Liver (tissue), 9 donors: ENCODE data around the gene PRRT2. TPM values are rescaled to one million over a fixed set of nuclear protein-coding genes. Genes with fewer than 3 reads are reported as not detected.
A peak's percentile ranks its signal among the peaks of the same experiment; 100 is the strongest.

Experiments
- DNase-seq: peaks from one replicate; pipeline ENCODE4 v3.0.0-alpha.2; 2017; ENCODE audit warnings: low spot score
- H3K27ac ChIP-seq, 2 donors: one replicate each; pipeline ENCODE4 v1.7.0; 2013; ENCODE audit warnings: inconsistent platforms in 2 of 2, low read length in 2 of 2, control low read depth in 1 of 2, low read depth in 1 of 2, mild to moderate bottlenecking in 1 of 2
- H3K27me3 ChIP-seq, 4 donors: one replicate each; pipeline versions ENCODE4 v1.6.1 to v1.7.0; 2013; ENCODE audit warnings: low read length in 3 of 4, inconsistent platforms in 1 of 4, mild to moderate bottlenecking in 1 of 4, moderate library complexity in 1 of 4; ENCODE audit not compliant: control insufficient read depth in 4 of 4, insufficient read depth in 4 of 4
- H3K36me3 ChIP-seq, 4 donors: one replicate each; pipeline versions ENCODE4 v1.6.1 to v1.7.0; 2013; ENCODE audit warnings: low read length in 3 of 4, mild to moderate bottlenecking in 3 of 4, low read depth in 1 of 4, moderate library complexity in 1 of 4; ENCODE audit not compliant: control insufficient read depth in 4 of 4, insufficient read depth in 3 of 4
- H3K4me1 ChIP-seq, 4 donors: one replicate each; pipeline versions ENCODE4 v1.6.1 to v1.7.0; 2013; ENCODE audit warnings: low read length in 3 of 4, mild to moderate bottlenecking in 3 of 4, moderate library complexity in 1 of 4; ENCODE audit not compliant: control insufficient read depth in 4 of 4, insufficient read depth in 4 of 4
- H3K4me3 ChIP-seq, 3 donors: one replicate each; pipeline versions ENCODE4 v1.6.1 to v1.7.0; 2013; ENCODE audit warnings: low read length in 3 of 3, control low read depth in 1 of 3, low read depth in 1 of 3, mild to moderate bottlenecking in 1 of 3
- H3K9ac ChIP-seq, 2 donors: one replicate each; pipeline ENCODE4 v1.7.0; 2013; ENCODE audit warnings: low read length in 2 of 2, mild to moderate bottlenecking in 2 of 2, moderate library complexity in 2 of 2, control low read depth in 1 of 2, low read depth in 1 of 2
- H3K9me3 ChIP-seq, 4 donors: one replicate each; pipeline versions ENCODE4 v1.6.1 to v1.7.0; 2013; ENCODE audit warnings: low read length in 3 of 4; ENCODE audit not compliant: control insufficient read depth in 4 of 4
- EGR1 ChIP-seq, 2 donors: IDR thresholded peaks; 2 replicates each; pipeline ENCODE4 v1.6.1; 2016 to 2018; ENCODE audit warnings: antibody characterized with exemption in 2 of 2, low read depth in 2 of 2
- FOXA1 ChIP-seq: IDR thresholded peaks from 2 replicates; pipeline ENCODE4 v1.6.1; 2016; ENCODE audit warnings: antibody characterized with exemption
- FOXA2 ChIP-seq: IDR thresholded peaks from 2 replicates; pipeline ENCODE4 v1.6.1; 2016; ENCODE audit warnings: antibody characterized with exemption
- GABPA ChIP-seq, 2 donors: IDR thresholded peaks in 1 of 2; conservative IDR thresholded peaks in 1 of 2; 2 replicates each; pipeline ENCODE4 v1.6.1; 2016; ENCODE audit warnings: antibody characterized with exemption in 2 of 2, mild to moderate bottlenecking in 1 of 2, moderate library complexity in 1 of 2
- HNF4A ChIP-seq, 2 donors: conservative IDR thresholded peaks; 2 replicates each; pipeline ENCODE4 v1.6.1; 2016; ENCODE audit warnings: antibody characterized with exemption in 2 of 2, mild to moderate bottlenecking in 2 of 2
- HNF4G ChIP-seq: IDR thresholded peaks from 2 replicates; pipeline ENCODE4 v1.6.1; 2016; ENCODE audit warnings: antibody characterized with exemption
- JUND ChIP-seq, 2 donors: IDR thresholded peaks; 2 replicates each; pipeline ENCODE4 v1.6.1; 2016; ENCODE audit warnings: antibody characterized with exemption in 2 of 2
- NR2F2 ChIP-seq: IDR thresholded peaks from 2 replicates; pipeline ENCODE4 v1.6.1; 2016; ENCODE audit warnings: antibody characterized with exemption
- RAD21 ChIP-seq, 2 donors: IDR thresholded peaks; 2 replicates each; pipeline ENCODE4 v1.6.1; 2016; ENCODE audit warnings: antibody characterized with exemption in 2 of 2, mild to moderate bottlenecking in 2 of 2
- RXRA ChIP-seq, 2 donors: IDR thresholded peaks; 2 replicates each; pipeline ENCODE4 v1.6.1; 2017 to 2018; ENCODE audit warnings: antibody characterized with exemption in 2 of 2, mild to moderate bottlenecking in 1 of 2
- SP1 ChIP-seq: IDR thresholded peaks from 2 replicates; pipeline ENCODE4 v1.6.1; 2018; ENCODE audit warnings: antibody characterized with exemption, mild to moderate bottlenecking
- TAF1 ChIP-seq: conservative IDR thresholded peaks from 2 replicates; pipeline ENCODE4 v1.6.1; 2016; ENCODE audit warnings: antibody characterized with exemption, mild to moderate bottlenecking
- YY1 ChIP-seq: IDR thresholded peaks from 2 replicates; pipeline ENCODE4 v1.6.1; 2016; ENCODE audit warnings: antibody characterized with exemption, mild to moderate bottlenecking
- WGBS: extraction: QIAGEN DNeasy Blood & Tissue Kit; methylation state at CpG from one replicate; pipeline ENCODE4 v1.1.7; 2013; 5-methylcytosine and 5-hydroxymethylcytosine counted together
- polyA plus RNA-seq, 2 donors: library from polyadenylated mRNA; stranded (reverse) in 1 of 2; unstranded in 1 of 2; fragments of 200-250 nt in 1 of 2; fragments of >200 nt in 1 of 2; fragmentation: Nextera tagmentation in 1 of 2; extraction: Ambion mirVana in 1 of 2; gene quantifications; one replicate each; pipeline versions ENCODE4 v1.2.1 to v1.2.3, GENCODE V29; 2013 to 2015
- total RNA-seq, 2 donors: library from RNA; depleted of rRNA; stranded (reverse); fragments of >200 nt; gene quantifications; one replicate each; pipeline ENCODE4 v1.2.3, GENCODE V29; 2014
- TF ChIP-seq, protein P1 (sequence below): IDR thresholded peaks from 2 replicates; pipeline ENCODE4 v1.6.1; 2016; ENCODE audit warnings: antibody characterized with exemption
- TF ChIP-seq, protein P2 (sequence below): fragments of 150-350 bp; IDR thresholded peaks from 2 replicates; pipeline ENCODE4 v1.5.1; 2017; ENCODE audit warnings: improper control_type of control experiment, low read depth, low read length; ENCODE audit not compliant: missing input control
- TF ChIP-seq, protein P3 (sequence below): IDR thresholded peaks from 2 replicates; pipeline ENCODE4 v1.6.1; 2016; ENCODE audit warnings: antibody characterized with exemption
- TF ChIP-seq, protein P4 (sequence below): IDR thresholded peaks from 2 replicates; pipeline ENCODE4 v1.6.1; 2016; ENCODE audit warnings: antibody characterized with exemption, mild to moderate bottlenecking
- TF ChIP-seq, protein P5 (sequence below): IDR thresholded peaks from 2 replicates; pipeline ENCODE4 v1.6.1; 2016; ENCODE audit warnings: antibody characterized with exemption
- donor health status: healthy.
- donor health status: healthy.
- donor health status: healthy.
- donor health status: healthy.
- donor health status: healthy.

Gene PRRT2
- total and polyA plus RNA-seq, 4 donors = 0.09 to 0.59 (median 0.22) TPM

DNA sequence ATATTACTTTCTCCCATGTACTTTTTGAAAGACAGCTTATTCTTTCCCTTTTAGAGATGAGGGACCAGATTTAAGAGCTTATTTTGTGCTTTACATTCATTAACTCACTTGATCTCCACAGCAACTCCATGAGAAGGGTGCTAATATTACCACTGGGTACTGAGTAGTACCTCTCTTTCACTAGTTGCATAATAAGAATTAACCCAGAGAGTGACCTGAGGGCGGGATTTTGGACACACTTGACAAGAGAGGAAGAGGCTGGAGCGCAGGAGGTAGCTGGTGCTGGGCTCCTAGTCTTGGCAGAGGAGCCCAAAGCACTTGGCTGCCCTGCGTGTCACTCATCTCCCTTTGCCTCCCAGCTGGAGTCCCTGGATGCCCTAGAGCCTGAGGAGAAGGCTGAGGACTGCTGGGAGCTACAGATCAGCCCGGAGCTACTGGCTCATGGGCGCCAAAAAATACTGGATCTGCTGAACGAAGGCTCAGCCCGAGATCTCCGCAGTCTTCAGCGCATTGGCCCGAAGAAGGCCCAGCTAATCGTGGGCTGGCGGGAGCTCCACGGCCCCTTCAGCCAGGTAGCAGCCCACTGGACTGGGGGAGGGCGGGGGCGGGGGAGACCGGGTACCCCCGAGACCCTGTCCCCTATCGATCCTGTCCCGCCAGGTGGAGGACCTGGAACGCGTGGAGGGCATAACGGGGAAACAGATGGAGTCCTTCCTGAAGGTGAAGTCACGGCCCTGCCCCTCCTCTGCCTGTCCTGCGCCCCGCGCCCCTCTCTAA is 7.3 kb upstream of the PRRT2 start (continued):
- no peak for TF ChIP-seq FOXA1
- no peak for TF ChIP-seq HNF4G
- TF ChIP-seq NR2F2 = peak; percentile 52
- TF ChIP-seq YY1 = no peak

DNA sequence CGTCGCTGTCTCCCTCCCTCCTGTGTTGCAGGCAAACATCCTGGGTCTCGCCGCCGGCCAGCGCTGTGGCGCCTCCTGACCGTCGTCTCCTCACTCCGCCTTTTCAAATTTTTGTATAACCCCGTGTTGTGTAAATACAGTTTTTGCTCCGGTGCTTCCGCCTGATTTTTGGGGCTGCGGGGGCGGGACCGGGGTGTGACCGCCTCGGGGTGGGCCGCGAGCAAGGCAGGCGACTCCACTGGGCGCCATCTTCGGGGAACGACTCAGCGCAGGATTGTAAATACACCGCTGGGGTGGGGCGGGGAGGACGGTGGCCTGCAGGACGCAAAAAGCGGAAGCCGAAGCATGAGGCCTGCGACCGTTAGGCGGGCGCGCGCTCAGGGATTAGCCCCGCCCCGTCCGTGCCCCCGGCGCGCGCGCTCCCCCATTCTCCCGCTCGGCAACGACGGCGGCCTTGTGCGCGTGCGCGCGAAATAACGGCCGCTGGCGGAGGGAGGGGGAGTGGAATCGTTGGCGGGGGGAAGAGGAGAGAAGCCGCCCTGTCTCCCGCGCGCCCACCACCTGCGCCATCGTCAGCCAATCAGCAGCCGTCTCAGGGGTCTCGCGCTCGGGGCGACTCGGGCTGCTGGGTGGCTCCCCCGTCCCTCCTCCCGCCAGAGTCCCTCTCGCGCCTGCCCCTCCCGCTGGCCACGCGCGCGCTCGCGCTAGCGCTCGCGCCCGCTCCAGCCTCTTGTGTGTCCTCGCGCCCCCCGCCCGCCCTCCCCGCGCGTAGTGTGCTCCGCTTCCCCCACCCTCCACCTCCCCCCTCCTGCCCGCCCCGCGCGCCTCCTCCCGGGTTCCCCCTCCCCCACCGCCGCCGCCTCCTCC is 6.5 kb upstream of the PRRT2 start:
- Histone ChIP-seq H3K4me3 (peak overlapping the region; percentile 90 to 93 (median 93)), H3K9ac (peak overlapping the region; percentile 91 to 94), H3K27ac (peak overlapping the region; percentile 91 to 98), H3K9me3 (no peaks in the 10 kb centered on the region), H3K27me3 (no peaks in the 10 kb centered on the region), H3K36me3 (peaks cover 2 to 10% (median 4%) of the 10 kb centered on the region in 4 donors), H3K4me1 (peaks cover 8 to 37% (median 21%) of the 10 kb centered on the region in 4 donors)
- 1% methylated on average over 103 of the region's 103 CpGs for WGBS
- DNase-seq = peak; percentile 97
- TF ChIP-seq JUND (IDR thresholded peaks at IDR 0.05) = peak; percentile 21 to 28
- TF ChIP-seq, protein P1, sequence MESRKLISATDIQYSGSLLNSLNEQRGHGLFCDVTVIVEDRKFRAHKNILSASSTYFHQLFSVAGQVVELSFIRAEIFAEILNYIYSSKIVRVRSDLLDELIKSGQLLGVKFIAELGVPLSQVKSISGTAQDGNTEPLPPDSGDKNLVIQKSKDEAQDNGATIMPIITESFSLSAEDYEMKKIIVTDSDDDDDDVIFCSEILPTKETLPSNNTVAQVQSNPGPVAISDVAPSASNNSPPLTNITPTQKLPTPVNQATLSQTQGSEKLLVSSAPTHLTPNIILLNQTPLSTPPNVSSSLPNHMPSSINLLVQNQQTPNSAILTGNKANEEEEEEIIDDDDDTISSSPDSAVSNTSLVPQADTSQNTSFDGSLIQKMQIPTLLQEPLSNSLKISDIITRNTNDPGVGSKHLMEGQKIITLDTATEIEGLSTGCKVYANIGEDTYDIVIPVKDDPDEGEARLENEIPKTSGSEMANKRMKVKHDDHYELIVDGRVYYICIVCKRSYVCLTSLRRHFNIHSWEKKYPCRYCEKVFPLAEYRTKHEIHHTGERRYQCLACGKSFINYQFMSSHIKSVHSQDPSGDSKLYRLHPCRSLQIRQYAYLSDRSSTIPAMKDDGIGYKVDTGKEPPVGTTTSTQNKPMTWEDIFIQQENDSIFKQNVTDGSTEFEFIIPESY = peak; percentile 91
- peak; percentile 50 for TF ChIP-seq TAF1
- TF ChIP-seq RXRA (IDR thresholded peaks at IDR 0.05) = peak; percentile 20 to 54
- TF ChIP-seq, protein P2, sequence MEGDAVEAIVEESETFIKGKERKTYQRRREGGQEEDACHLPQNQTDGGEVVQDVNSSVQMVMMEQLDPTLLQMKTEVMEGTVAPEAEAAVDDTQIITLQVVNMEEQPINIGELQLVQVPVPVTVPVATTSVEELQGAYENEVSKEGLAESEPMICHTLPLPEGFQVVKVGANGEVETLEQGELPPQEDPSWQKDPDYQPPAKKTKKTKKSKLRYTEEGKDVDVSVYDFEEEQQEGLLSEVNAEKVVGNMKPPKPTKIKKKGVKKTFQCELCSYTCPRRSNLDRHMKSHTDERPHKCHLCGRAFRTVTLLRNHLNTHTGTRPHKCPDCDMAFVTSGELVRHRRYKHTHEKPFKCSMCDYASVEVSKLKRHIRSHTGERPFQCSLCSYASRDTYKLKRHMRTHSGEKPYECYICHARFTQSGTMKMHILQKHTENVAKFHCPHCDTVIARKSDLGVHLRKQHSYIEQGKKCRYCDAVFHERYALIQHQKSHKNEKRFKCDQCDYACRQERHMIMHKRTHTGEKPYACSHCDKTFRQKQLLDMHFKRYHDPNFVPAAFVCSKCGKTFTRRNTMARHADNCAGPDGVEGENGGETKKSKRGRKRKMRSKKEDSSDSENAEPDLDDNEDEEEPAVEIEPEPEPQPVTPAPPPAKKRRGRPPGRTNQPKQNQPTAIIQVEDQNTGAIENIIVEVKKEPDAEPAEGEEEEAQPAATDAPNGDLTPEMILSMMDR = no peak
- TF ChIP-seq, protein P3, sequence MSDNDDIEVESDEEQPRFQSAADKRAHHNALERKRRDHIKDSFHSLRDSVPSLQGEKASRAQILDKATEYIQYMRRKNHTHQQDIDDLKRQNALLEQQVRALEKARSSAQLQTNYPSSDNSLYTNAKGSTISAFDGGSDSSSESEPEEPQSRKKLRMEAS = peak; percentile 91
- peak; percentile 71 for TF ChIP-seq SP1
- peak in 1 of 2 donors; percentile 70 for TF ChIP-seq GABPA (IDR thresholded peaks at IDR 0.05 in 1 of 2, conservative IDR thresholded peaks at IDR 0.05 in 1 of 2)
- peak in 1 of 2 donors; percentile 15 for TF ChIP-seq RAD21 (IDR thresholded peaks at IDR 0.05)
- TF ChIP-seq HNF4A (conservative IDR thresholded peaks at IDR 0.05) = peak in 1 of 2 donors; percentile 15
- TF ChIP-seq, protein P4, sequence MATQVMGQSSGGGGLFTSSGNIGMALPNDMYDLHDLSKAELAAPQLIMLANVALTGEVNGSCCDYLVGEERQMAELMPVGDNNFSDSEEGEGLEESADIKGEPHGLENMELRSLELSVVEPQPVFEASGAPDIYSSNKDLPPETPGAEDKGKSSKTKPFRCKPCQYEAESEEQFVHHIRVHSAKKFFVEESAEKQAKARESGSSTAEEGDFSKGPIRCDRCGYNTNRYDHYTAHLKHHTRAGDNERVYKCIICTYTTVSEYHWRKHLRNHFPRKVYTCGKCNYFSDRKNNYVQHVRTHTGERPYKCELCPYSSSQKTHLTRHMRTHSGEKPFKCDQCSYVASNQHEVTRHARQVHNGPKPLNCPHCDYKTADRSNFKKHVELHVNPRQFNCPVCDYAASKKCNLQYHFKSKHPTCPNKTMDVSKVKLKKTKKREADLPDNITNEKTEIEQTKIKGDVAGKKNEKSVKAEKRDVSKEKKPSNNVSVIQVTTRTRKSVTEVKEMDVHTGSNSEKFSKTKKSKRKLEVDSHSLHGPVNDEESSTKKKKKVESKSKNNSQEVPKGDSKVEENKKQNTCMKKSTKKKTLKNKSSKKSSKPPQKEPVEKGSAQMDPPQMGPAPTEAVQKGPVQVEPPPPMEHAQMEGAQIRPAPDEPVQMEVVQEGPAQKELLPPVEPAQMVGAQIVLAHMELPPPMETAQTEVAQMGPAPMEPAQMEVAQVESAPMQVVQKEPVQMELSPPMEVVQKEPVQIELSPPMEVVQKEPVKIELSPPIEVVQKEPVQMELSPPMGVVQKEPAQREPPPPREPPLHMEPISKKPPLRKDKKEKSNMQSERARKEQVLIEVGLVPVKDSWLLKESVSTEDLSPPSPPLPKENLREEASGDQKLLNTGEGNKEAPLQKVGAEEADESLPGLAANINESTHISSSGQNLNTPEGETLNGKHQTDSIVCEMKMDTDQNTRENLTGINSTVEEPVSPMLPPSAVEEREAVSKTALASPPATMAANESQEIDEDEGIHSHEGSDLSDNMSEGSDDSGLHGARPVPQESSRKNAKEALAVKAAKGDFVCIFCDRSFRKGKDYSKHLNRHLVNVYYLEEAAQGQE = peak; percentile 69
- peak; percentile 83 to 90 for TF ChIP-seq EGR1 (IDR thresholded peaks at IDR 0.05; ENCODE audit: low read depth in 2 of 2)
- TF ChIP-seq FOXA2 = peak; percentile 37
- peak; percentile 98 for TF ChIP-seq YY1
- TF ChIP-seq, protein P5, sequence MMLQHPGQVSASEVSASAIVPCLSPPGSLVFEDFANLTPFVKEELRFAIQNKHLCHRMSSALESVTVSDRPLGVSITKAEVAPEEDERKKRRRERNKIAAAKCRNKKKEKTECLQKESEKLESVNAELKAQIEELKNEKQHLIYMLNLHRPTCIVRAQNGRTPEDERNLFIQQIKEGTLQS = no peak
- peak; percentile 69 for TF ChIP-seq FOXA1
- TF ChIP-seq NR2F2 = no peak
- TF ChIP-seq HNF4G = no peak
